Osteoblast (primary cell): ENCODE measurements around the gene RAD54L2. TPM values are rescaled to one million over a fixed set of nuclear protein-coding genes. Genes with fewer than 3 reads are reported as not detected.
"Not testable (repeated sequence)": the region's sequence is repeated elsewhere in the genome, so short reads cannot be mapped to it uniquely, and the experiment has no call there.

Source experiments
- DNase-seq: peaks from one replicate; pipeline ENCODE4 v3.0.0; 2011; ENCODE audit warnings: low spot score, mixed read lengths; ENCODE audit not compliant: insufficient read length; ENCODE audit errors: missing footprints
- H2AFZ ChIP-seq: 2 replicates; pipeline ENCODE4 v1.6.0; 2011; ENCODE audit warnings: mild to moderate bottlenecking, low read length
- H3K27ac ChIP-seq: 2 replicates; pipeline ENCODE4 v1.5.1; 2011; ENCODE audit warnings: mild to moderate bottlenecking, low read depth, low read length, moderate library complexity
- H3K27me3 ChIP-seq: 2 replicates; pipeline ENCODE4 v1.6.0; 2012; ENCODE audit warnings: mild to moderate bottlenecking, control low read depth, inconsistent platforms, low read length, moderate library complexity; ENCODE audit not compliant: insufficient read depth
- H3K36me3 ChIP-seq: 2 replicates; pipeline ENCODE4 v1.5.1; 2011; ENCODE audit warnings: mild to moderate bottlenecking, low read length, control low read depth, moderate library complexity; ENCODE audit not compliant: insufficient read depth
- H3K4me1 ChIP-seq: 2 replicates; pipeline ENCODE4 v1.5.1; 2011; ENCODE audit warnings: mild to moderate bottlenecking, low read length, control low read depth, moderate library complexity; ENCODE audit not compliant: insufficient read depth
- H3K4me2 ChIP-seq: 2 replicates; pipeline ENCODE4 v1.6.0; 2011; ENCODE audit warnings: mild to moderate bottlenecking, low read length; ENCODE audit not compliant: insufficient read depth
- H3K4me3 ChIP-seq: fragments of 200-600 bp; sonication (generic); 3 replicates; pipeline ENCODE4 v1.5.1; 2012; ENCODE audit warnings: mild to moderate bottlenecking, low read length, inconsistent platforms; ENCODE audit not compliant: insufficient read depth
- H3K79me2 ChIP-seq: 2 replicates; pipeline ENCODE4 v1.6.0; 2012; ENCODE audit warnings: mild to moderate bottlenecking, low read length, control low read depth, inconsistent platforms; ENCODE audit not compliant: insufficient read depth
- H3K9me3 ChIP-seq: 2 replicates; pipeline ENCODE4 v1.5.1; 2011; ENCODE audit warnings: low read depth, low read length, control low read depth
- H4K20me1 ChIP-seq: 2 replicates; pipeline ENCODE4 v1.6.0; 2012; ENCODE audit warnings: mild to moderate bottlenecking, low read length, control low read depth; ENCODE audit not compliant: insufficient read depth
- CTCF ChIP-seq: IDR thresholded peaks from 2 replicates; pipeline ENCODE4 v1.5.1; 2011; ENCODE audit warnings: mild to moderate bottlenecking, low read depth, low read length, moderate library complexity; ENCODE audit errors: extremely low read depth
- total RNA-seq: library from RNA; depleted of rRNA; stranded (reverse); fragments of >200 nt; gene quantifications from 2 replicates; pipeline ENCODE4 v1.2.3, GENCODE V29; 2012

RAD54L2 gene
- total RNA-seq, 1 donor = 23.2 TPM

GRCh38 chr3:51538115-51538458 is 432 bp upstream of the RAD54L2 start:
- Histone ChIP-seq H3K4me1 (peaks cover 25% of the 10 kb centered on the region), H3K4me2 (peak overlapping the region; percentile 100), H4K20me1 (peaks cover 23% of the 10 kb centered on the region), H3K36me3 (peaks cover 10% of the 10 kb centered on the region), H3K27me3 (no peaks in the 10 kb centered on the region), H3K4me3 (peak overlapping the region; percentile 90), H3K27ac (peak overlapping the region; percentile 86), H2AFZ (peak overlapping the region; percentile 98), H3K9me3 (no peaks in the 10 kb centered on the region), H3K79me2 (peaks cover 36% of the 10 kb centered on the region)
- peak; percentile 50 for DNase-seq
- no peak for TF ChIP-seq CTCF

- H3K4me1 ChIP-seq = peaks cover 25% of the 10 kb centered on the region
- H3K27me3 ChIP-seq = no peaks in the 10 kb centered on the region
- peak overlapping the region; percentile 58 for H2AFZ ChIP-seq
- TF ChIP-seq CTCF = no peak
- H3K79me2 ChIP-seq = peaks cover 47% of the 10 kb centered on the region
- peaks cover 27% of the 10 kb centered on the region for H4K20me1 ChIP-seq
- H3K4me2 ChIP-seq = peak overlapping the region; percentile 96
- peak; percentile 96 for DNase-seq
- no peaks in the 10 kb centered on the region for H3K9me3 ChIP-seq
- H3K4me3 ChIP-seq = peak overlapping the region; percentile 90
- peak overlapping the region; percentile 86 for H3K27ac ChIP-seq
- peaks cover 15% of the 10 kb centered on the region for H3K36me3 ChIP-seq
Measured at GRCh38 chr3:51539291-51539941, 897 bp downstream of the RAD54L2 start.

- H2AFZ ChIP-seq, H3K27me3 ChIP-seq, H3K9me3 ChIP-seq, DNase-seq, H3K27ac ChIP-seq, H3K4me3 ChIP-seq, H3K4me2 ChIP-seq: not testable (repeated sequence)
- peaks cover 15% of the 10 kb centered on the region for H3K4me1 ChIP-seq
- H3K36me3 ChIP-seq = peaks cover 26% of the 10 kb centered on the region
- H4K20me1 ChIP-seq = peaks cover 29% of the 10 kb centered on the region
- H3K79me2 ChIP-seq = peaks cover 70% of the 10 kb centered on the region
Measured at GRCh38 chr3:51542596-51542995, 4.1 kb downstream of the RAD54L2 start.

- no peak overlapping the region for H2AFZ ChIP-seq
- no peaks in the 10 kb centered on the region for H3K9me3 ChIP-seq
- H3K27ac ChIP-seq = no peak overlapping the region
- peaks cover 26% of the 10 kb centered on the region for H3K36me3 ChIP-seq
- peaks cover 9% of the 10 kb centered on the region for H3K4me1 ChIP-seq
- peaks cover 28% of the 10 kb centered on the region for H4K20me1 ChIP-seq
- no peak overlapping the region for H3K4me3 ChIP-seq
- no peak overlapping the region for H3K4me2 ChIP-seq
- peaks cover 74% of the 10 kb centered on the region for H3K79me2 ChIP-seq
- no peak for DNase-seq
- no peak for TF ChIP-seq CTCF
- H3K27me3 ChIP-seq = no peaks in the 10 kb centered on the region
Measured at GRCh38 chr3:51544011-51544775, 5.7 kb downstream of the RAD54L2 start.
